HG02571 (cell line): ENCODE data around the gene MAJIN.
A peak's percentile ranks its signal among the peaks of the same experiment; 100 is the strongest.
"Not testable (repeated sequence)": the region's sequence is repeated elsewhere in the genome, so short reads cannot be mapped to it uniquely, and the experiment has no call there.

Experiments used
- ATAC-seq: cut with Tn5 transposase; IDR thresholded peaks from one replicate; pipeline ENCODE4 v1.9.1; 2021; ENCODE audit warnings: mild to moderate bottlenecking, moderate library complexity; ENCODE audit not compliant: unreplicated experiment

MAJIN gene

GRCh38 chr11:64971421-64972233 is at the start of gene MAJIN:
Gene MAJIN, minus strand, starts transcription at chr11:64972108. Its CDS starts 12,703 bp downstream, at chr11:64959405.
- ATAC-seq: no peak

- ATAC-seq: no peak
Observed at GRCh38 chr11:65021509-65021908, 49.6 kb upstream of the MAJIN start.

DNA sequence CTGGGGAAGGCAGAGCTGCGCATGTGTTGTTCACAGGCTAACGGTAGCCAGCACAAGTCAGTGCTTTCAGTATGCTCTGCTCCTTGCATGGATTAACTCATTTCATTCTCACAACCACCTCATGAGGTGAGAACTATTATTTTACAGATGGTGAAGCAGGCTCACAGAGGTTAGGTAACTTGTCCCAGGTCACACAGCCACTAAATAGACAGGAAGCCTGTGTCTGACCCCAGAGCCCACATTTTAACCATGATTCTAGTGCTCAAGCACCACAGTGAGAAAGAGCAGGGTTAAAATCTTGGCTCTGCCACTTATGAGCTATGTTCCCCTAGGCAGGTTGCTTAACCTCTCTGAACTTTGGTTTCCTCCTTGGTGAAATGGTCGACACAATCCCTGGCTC is 49.1 kb upstream of the MAJIN start:
- no peak for ATAC-seq

DNA sequence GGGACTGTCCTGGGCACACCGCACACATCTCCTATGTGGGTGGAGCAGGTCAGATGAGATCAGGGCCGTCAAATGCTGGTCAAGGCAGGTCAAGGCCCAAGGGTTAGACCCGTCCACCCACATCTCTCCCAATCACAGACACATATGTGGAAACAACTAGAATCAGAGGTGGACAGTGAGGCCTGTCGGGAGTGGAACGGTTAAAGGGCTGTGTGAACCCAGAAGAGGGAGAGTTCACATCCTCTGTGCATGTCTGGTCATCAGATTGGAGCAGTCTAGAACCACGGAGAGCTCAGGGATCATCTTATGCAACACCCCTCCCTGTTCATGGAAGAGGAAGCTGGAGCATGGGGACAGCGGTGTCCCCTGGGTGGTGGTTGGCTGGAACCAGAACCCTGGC is 47.9 kb upstream of the MAJIN start:
- no peak for ATAC-seq

DNA sequence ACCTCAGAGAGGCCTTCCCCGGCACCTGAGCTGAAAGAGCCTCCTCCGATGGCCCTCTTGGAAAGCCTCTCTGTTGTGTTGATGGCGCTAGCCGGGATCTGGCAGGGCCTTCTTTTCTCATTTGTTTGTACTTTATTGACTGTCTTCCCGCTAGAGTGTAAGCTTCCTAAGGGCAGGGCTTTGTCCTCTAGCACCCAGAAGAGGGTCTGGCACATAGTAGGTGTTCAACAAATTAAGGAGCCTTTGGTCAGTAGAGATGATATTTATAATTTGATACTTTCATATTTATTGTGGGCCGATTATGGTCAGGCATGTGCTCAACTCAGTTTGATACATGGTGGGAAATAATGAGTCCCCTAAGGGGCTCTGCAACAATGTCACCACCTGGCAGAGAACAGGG is 46.0 kb upstream of the MAJIN start:
- ATAC-seq: no peak

GRCh38 chr11:65016705-65017104 is 44.8 kb upstream of the MAJIN start:
- no peak for ATAC-seq

DNA sequence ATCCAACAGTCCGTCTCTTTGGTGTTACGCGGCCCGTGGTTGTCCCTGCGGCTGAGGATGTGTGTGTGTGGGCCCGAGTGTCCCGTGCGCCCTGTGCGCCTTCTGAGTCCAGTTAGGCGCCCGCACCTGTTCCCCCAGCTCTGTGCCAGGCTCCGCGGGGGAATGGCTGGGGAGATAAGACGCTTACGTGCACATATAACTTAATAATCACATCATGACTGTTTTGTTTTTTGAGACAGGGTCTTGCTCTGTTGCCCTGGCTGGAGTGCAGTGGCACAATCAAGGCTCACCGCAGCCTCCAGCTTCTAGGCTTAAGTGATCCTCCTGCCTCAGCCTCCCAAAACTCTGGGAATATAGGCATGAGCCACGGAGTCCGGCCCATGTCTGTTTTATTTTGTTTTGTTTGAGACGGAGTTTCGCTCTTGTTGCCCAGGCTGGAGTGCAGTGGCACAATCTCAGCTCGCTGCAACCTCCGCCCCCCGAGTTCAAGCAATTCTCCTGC is 42.9 kb upstream of the MAJIN start:
- ATAC-seq: no peak

DNA sequence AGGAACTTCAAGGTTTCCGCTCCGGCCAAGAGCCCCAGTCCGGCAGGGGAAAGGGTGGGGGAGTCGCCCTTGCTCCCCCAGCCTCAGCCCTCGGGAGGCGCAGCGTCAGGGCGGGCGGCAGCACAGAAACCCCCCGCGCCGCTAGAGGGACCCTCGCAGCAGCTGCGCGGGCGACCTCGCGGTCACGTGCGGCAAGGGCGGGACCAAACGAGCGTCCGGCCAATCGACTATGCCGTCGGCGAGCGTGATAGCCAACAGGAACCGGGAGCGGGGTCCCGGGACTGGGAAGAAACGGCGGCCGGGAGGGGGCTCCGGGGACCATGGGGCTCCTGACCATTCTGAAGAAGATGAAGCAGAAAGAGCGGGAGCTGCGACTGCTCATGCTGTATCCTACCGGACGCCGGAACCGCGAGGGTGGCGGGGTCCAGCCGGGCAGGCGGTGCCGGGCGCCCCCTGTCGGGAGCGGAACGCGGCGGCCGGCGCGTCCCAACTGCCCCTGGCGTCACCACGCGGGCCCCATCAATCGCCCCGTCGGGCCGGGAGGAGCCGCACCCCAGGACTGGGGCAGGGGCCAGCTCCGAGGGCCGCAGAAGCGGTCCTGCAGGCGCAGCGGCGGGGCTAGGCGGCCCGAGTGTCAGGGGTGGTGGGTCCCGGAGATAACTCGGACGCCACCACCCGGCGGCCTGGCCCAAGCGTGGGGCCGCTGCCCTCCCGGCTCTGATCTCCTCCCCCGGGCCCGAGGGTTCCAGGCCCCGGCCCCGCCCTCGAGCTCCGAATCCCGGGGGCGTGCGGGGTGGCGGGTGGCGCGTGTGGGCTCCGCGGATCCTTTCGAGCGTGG is 42.2 kb upstream of the MAJIN start, which contains the start of gene ARL2:
Gene ARL2 (plus strand): TSS at position 273 of the 838 bp plus-strand sequence. CDS start 48 bp downstream, at position 321.
- ATAC-seq: peak; percentile 74

DNA sequence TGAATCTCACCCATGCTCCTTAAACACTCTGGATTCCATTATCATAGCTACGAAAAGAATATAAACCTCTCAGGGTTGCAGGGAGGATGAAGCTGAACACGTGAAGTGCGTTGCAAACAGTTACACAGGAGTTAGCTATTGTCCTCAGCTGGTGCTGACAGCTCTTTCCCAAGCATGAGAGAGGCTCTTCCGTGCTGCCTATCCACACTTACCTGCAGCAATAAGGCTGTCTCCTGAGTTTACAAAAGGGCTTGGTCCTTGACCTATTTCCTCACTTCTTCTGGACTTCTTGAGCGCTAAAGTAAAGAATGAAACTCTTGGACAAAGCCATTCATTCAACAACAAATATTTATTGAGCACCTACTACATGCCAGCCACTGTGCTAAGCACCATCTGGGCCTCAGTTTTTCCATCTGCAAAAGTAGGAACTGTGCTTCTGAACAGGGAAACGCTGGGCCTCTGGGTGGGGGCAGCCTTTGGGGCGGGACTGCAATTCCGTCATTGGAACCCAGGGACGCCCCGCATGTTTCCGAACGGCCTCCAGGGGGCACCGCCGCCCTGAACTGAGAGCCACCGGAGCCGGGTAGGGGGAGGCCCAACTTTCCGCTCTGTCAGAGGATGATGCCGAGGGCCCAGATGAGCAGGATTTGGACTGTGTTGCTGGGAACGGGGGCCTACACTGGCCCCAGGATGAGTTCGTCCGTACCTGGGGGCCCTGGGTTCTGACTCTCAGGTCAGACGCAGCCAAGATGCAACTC is 41.4 kb upstream of the MAJIN start:
- peak; percentile 63 for ATAC-seq

GRCh38 chr11:65008873-65009272 is 37.0 kb upstream of the MAJIN start:
- no peak for ATAC-seq

DNA sequence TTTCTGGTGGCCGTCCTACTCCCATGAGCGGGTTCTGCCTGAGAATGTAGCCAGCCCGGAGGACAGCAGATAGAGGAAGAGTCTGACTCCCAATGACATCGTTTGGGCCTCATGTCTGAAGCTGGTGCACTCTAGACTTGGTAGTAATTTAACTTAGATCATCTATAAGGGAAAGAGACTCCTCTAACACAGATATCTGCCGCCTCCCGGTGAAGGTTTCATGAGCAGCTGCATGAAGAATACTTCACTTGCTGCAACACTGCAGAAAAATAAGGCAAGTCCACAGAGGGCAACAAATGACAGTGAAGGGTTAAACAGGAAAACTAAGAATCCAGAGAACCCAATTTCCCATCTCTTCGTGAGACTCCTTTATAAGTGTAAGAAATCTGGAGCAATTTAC is 36.1 kb upstream of the MAJIN start:
- ATAC-seq: no peak

DNA sequence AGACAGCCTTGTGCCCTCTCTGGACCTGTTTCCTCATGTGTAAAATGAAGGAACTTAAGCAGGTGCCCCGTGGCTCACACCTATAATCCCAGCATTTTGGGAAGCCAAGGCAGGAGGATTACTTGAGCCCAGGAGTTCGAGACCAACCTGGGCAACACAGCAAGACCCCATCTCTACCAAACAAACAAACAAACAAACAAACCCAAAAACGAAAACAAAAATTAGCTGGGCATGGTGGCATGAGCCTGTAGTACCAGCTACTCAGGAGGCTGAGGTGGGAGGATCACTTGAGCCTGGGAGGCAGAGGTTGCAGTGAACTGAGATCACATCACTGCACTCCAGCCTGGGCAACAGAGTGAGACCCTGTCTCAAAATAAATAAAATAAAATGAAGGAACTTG is 32.1 kb upstream of the MAJIN start:
- ATAC-seq: not testable (repeated sequence)

DNA sequence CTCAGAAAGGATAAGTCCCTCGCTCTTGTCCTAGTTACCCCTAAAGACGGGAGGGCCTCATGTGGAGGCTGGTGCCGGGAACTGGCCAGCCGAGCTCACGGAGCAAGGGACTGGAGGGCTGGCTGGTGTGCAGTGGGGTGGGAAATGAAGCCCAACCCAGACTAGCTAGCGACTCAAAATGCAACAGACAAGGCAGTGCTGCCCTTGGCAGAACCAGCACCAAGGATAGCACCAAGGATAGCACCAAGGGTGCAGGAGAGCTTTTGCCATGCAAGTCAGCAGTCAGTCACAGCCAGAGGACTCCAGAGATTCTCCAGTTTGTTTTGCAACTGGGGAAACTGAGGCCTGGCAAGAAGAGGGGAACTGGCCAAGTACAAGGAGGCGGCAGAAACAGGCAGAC is 31.4 kb upstream of the MAJIN start:
- no peak for ATAC-seq

- no peak for ATAC-seq
Observed at GRCh38 chr11:65002706-65003105, 30.8 kb upstream of the MAJIN start.

DNA sequence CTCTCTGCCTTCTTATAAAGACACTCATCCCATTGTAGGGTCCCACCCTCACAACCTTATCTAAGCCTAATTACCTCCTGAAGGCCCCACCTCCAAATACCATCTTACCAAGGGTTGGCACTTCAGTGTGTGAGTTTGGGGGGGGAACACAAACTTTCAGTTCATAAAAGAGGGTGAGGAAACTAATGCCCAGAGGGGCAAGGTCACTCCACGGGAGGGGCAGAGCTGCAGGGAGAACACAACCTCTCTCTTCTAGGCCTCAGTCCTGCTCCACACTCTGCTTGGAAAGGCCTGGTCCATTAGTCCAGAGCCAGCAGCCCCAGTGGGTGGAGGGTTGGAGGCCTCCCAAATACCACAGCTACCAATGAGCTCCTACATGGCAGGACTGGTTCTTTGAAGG is 27.6 kb upstream of the MAJIN start:
- ATAC-seq: no peak

- no peak for ATAC-seq
Observed at GRCh38 chr11:64998690-64999431, 27.0 kb upstream of the MAJIN start.

DNA sequence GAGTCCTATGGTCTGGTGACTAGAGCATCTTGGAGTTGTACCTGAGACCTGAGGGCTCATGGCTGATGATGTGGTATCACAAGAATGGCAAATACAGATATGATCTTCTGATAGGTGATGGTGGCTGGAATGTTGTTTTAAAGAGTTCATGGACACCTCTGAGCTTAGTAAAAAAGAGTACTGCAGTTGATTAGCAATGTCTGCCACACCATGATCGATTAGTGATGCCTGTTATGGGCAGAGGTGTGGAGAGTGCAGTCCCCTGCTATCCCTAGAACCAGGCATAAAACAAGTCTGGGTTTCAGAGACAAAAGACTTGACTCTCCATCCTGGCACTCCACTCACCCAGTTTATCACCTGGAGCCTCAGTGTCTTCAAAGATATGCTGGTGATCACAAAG is 26.2 kb upstream of the MAJIN start:
- ATAC-seq: no peak

- no peak for ATAC-seq
Observed at GRCh38 chr11:64996710-64997380, 24.9 kb upstream of the MAJIN start, which contains the start of gene BATF2. Gene BATF2, minus strand, starts transcription at chr11:64996971. Its CDS starts 57 bp downstream, at chr11:64996914.

DNA sequence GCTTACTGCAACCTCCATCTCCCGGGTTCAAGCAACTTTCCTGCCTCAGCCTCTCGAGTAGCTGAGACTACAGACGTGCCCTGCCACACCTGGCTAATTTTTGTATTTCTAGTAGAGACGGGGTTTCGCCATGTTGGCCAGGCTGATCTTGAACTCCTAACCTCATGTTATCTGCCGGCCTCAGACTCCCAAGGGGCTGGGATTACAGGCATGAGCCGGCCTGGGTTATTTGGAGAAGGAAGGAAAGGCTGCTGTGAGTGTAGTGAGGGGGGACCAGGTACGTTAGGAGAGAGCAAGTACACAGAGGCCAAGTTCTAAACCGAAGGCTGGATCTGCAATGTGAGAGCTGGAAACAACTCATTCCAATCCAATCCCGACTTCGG is 24.4 kb upstream of the MAJIN start:
- no peak for ATAC-seq

DNA sequence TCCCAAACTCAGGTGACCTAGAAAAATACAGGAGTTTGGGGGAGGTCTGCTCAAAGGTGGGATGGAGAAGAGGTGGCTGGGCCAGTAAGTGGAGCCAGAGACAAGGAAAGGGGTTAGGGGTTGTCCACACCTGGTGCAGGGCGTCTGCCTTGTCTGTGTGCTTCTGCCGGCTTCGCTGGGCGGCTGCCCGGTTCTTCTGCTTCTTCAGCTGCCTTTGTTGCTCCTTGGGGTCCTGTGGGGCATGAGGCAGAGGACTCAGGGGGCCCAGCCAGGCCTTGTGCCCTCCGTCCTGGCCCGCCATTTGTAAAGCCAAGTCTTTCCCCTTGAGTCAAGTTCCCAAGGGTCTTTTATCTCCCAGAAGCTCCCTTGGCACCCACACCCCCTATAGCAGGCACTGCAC is 22.4 kb upstream of the MAJIN start:
- no peak for ATAC-seq
